HCT116 (cell line): ENCODE measurements around the gene TENM4. TPM values are rescaled to one million over a fixed set of nuclear protein-coding genes. Genes with fewer than 3 reads are reported as not detected.

Source experiments
- ATAC-seq: fragments of 200-7000 bp; cut with Tn5 transposase; 2 replicates; pipeline ENCODE4 v1.9.1; 2020; ENCODE audit warnings: mild to moderate bottlenecking, moderate library complexity
- BruUV-seq: library from RNA; stranded (reverse); fragments of 400-500 nt; replicated peaks from 2 replicates; lab custom pipeline; 2021; lab: Mats Ljungman, UMichigan
- CTCF ChIA-PET: fragments of 300-600 bp; sonication (Branson Sonifier 250); formaldehyde crosslinking; loops from one replicate; lab custom pipeline; 2021; ENCODE audit warnings: antibody characterized with exemption; lab: Charles Lee
- POLR2A ChIA-PET: fragments of 300-600, 350-600 bp; sonication (Branson Sonifier 250); formaldehyde crosslinking; loops from one replicate; lab custom pipeline; 2021; ENCODE audit warnings: antibody characterized with exemption; lab: Charles Lee
- RAD21 ChIA-PET, 2 experiments: fragments of 300-600 bp; sonication (Branson Sonifier 250); formaldehyde crosslinking; loops; one replicate each; lab custom pipeline; 2023; ENCODE audit warnings: low total read pairs in 2 of 2; ENCODE audit not compliant: uncharacterized antibody in 2 of 2, unreplicated experiment in 2 of 2, low non-redundant PET in 1 of 2; lab: Charles Lee
- DNase-seq: peaks from one replicate; pipeline ENCODE4 v3.0.0-alpha.2; 2010; ENCODE audit warnings: low read depth, low spot score
- H2AFZ ChIP-seq: fragments of 200-600 bp; shearing (Covaris generic), sonication (generic); 2 replicates; pipeline ENCODE4 v1.6.1; 2017; ENCODE audit warnings: low read depth, mixed run types, mixed read lengths, antibody characterized with exemption, low read length; ENCODE audit not compliant: poor library complexity, severe bottlenecking
- H3K27ac ChIP-seq: 2 replicates; pipeline ENCODE4 v1.5.1; 2012; ENCODE audit warnings: low read depth, low read length
- H3K27me3 ChIP-seq: fragments of 200-600 bp; sonication (generic); 2 replicates; pipeline ENCODE4 v1.6.1; 2016; ENCODE audit warnings: mixed run types, low read length, mixed read lengths; ENCODE audit not compliant: insufficient read depth
- H3K36me3 ChIP-seq, 2 experiments: fragments of 200-500 bp in 1 of 2; fragments of 200-600 bp in 1 of 2; sonication (Bioruptor generic) in 1 of 2; sonication (generic) in 1 of 2; 2 replicates each; pipeline versions ENCODE4 v1.5.1 to v1.6.1; 2014 to 2016; ENCODE audit warnings: low read length in 2 of 2, inconsistent platforms in 1 of 2, mixed read lengths in 1 of 2, mixed run types in 1 of 2; ENCODE audit not compliant: insufficient read depth in 2 of 2, control insufficient read depth in 1 of 2
- H3K4me1 ChIP-seq, 2 experiments: fragments of 200-600 bp in 1 of 2; sonication (generic) in 1 of 2; 2 replicates each; pipeline versions ENCODE4 v1.5.1 to v1.6.1; 2012 to 2017; ENCODE audit warnings: low read length in 2 of 2, inconsistent platforms in 1 of 2, mild to moderate bottlenecking in 1 of 2, mixed read lengths in 1 of 2, mixed run types in 1 of 2, moderate library complexity in 1 of 2; ENCODE audit not compliant: insufficient read depth in 2 of 2, control insufficient read depth in 1 of 2
- H3K4me2 ChIP-seq: fragments of 200-600 bp; sonication (generic); 2 replicates; pipeline ENCODE4 v1.6.1; 2017; ENCODE audit warnings: mixed run types, low read length, mixed read lengths
- H3K4me3 ChIP-seq, 2 experiments: fragments of 200-600 bp in 1 of 2; sonication (generic) in 1 of 2; replicated peaks in 1 of 2; 2 replicates each; pipeline ENCODE4 v1.5.1; 2011 to 2016; ENCODE audit warnings: low read length in 2 of 2, control low read depth in 1 of 2, low read depth in 1 of 2, mild to moderate bottlenecking in 1 of 2, mixed read lengths in 1 of 2, mixed run types in 1 of 2
- H3K79me2 ChIP-seq: fragments of 200-600 bp; sonication (generic); 2 replicates; pipeline ENCODE4 v1.6.1; 2017; ENCODE audit warnings: mild to moderate bottlenecking, mixed run types, low read length, moderate library complexity, mixed read lengths; ENCODE audit not compliant: insufficient read depth
- H3K9ac ChIP-seq: fragments of 200-600 bp; sonication (generic); 2 replicates; pipeline ENCODE4 v1.6.1; 2016; ENCODE audit warnings: low read length, mixed read lengths
- H3K9me2 ChIP-seq: fragments of 200-600 bp; sonication (generic), shearing (Covaris generic); 2 replicates; pipeline ENCODE4 v1.6.1; 2017; ENCODE audit warnings: mixed run types, mild to moderate bottlenecking, moderate library complexity; ENCODE audit not compliant: insufficient read depth
- H3K9me3 ChIP-seq, 2 experiments: fragments of 200-500 bp in 1 of 2; fragments of 200-600 bp in 1 of 2; sonication (Bioruptor generic) in 1 of 2; sonication (generic) in 1 of 2; 2 replicates each; pipeline ENCODE4 v1.6.1; 2014 to 2017; ENCODE audit warnings: low read length in 2 of 2, mixed read lengths in 2 of 2, inconsistent platforms in 1 of 2, low read depth in 1 of 2, mild to moderate bottlenecking in 1 of 2, mixed run types in 1 of 2, moderate library complexity in 1 of 2; ENCODE audit not compliant: control insufficient read depth in 1 of 2, insufficient read depth in 1 of 2
- H4K20me1 ChIP-seq: fragments of 200-600 bp; sonication (generic), shearing (Covaris generic); 2 replicates; pipeline ENCODE4 v1.6.1; 2017; ENCODE audit warnings: mixed run types, mild to moderate bottlenecking, moderate library complexity; ENCODE audit not compliant: insufficient read depth
- CEBPB ChIP-seq: IDR thresholded peaks from 2 replicates; pipeline ENCODE4 v1.6.1; 2012; ENCODE audit warnings: low read depth
- ELF1 ChIP-seq: IDR thresholded peaks from 2 replicates; pipeline ENCODE4 v1.6.1; 2012; ENCODE audit warnings: low read depth, borderline replicate concordance
- POLR2A ChIP-seq: IDR thresholded peaks from 2 replicates; pipeline ENCODE4 v1.7.0; 2011; ENCODE audit warnings: borderline replicate concordance; ENCODE audit not compliant: insufficient read depth, insufficient read length; ENCODE audit errors: extremely low read depth
- POLR2AphosphoS5 ChIP-seq: IDR thresholded peaks from 2 replicates; pipeline ENCODE4 v1.6.1; 2011; ENCODE audit warnings: mild to moderate bottlenecking, low read depth, low read length, moderate library complexity
- SIN3A ChIP-seq: IDR thresholded peaks from 2 replicates; pipeline ENCODE4 v1.6.1; 2012; ENCODE audit warnings: low read depth
- SRF ChIP-seq: IDR thresholded peaks from 2 replicates; pipeline ENCODE4 v1.6.1; 2012; ENCODE audit warnings: low read depth
- YY1 ChIP-seq: IDR thresholded peaks from 2 replicates; pipeline ENCODE4 v1.6.1; 2011; ENCODE audit warnings: low read length, low read depth, moderate library complexity, mild to moderate bottlenecking; ENCODE audit not compliant: insufficient replicate concordance; ENCODE audit errors: extremely low read depth
- ZBTB33 ChIP-seq: IDR thresholded peaks from 2 replicates; pipeline ENCODE4 v1.6.1; 2011; ENCODE audit warnings: mild to moderate bottlenecking, low read length, moderate library complexity; ENCODE audit not compliant: insufficient replicate concordance; ENCODE audit errors: extremely low read depth
- ZFX ChIP-seq: fragments of 450-650 bp; IDR thresholded peaks from 2 replicates; pipeline ENCODE4 v1.6.1; 2017
- ZNF274 ChIP-seq: fragments of 200-500 bp; sonication (Bioruptor generic); IDR thresholded peaks from 2 replicates; pipeline ENCODE4 v1.6.1; 2014; ENCODE audit warnings: mild to moderate bottlenecking, low read depth, low read length, inconsistent platforms
- intact Hi-C: fragments of 100-400 bp; cut with micrococcal nuclease; formaldehyde crosslinking; loops from 2 replicates; pipeline ENCODE4 v1.10.0; 2022
- total RNA-seq: library from RNA; stranded (reverse); gene quantifications from one replicate; pipeline ENCODE4 v1.2.1, GENCODE V29; 2021; ENCODE audit not compliant: unreplicated experiment
- TF ChIP-seq, protein P1 (sequence below): IDR thresholded peaks from 2 replicates; pipeline ENCODE4 v1.6.1; 2012
- TF ChIP-seq, protein P2 (sequence below), 3 experiments: fragments of 200-600 bp in 1 of 3; sonication (generic) in 1 of 3; IDR thresholded peaks in 2 of 3; conservative IDR thresholded peaks in 1 of 3; 2 replicates each; pipeline ENCODE4 v1.5.1; 2012 to 2017; ENCODE audit warnings: low read depth in 2 of 3, low read length in 2 of 3, antibody characterized with exemption in 1 of 3, borderline replicate concordance in 1 of 3, control low read depth in 1 of 3, mild to moderate bottlenecking in 1 of 3, mixed read lengths in 1 of 3, mixed run types in 1 of 3, moderate library complexity in 1 of 3; ENCODE audit not compliant: insufficient read depth in 1 of 3

The TENM4 gene
- total RNA-seq, 1 experiment from 2014 or later = 0.05 TPM

DNA sequence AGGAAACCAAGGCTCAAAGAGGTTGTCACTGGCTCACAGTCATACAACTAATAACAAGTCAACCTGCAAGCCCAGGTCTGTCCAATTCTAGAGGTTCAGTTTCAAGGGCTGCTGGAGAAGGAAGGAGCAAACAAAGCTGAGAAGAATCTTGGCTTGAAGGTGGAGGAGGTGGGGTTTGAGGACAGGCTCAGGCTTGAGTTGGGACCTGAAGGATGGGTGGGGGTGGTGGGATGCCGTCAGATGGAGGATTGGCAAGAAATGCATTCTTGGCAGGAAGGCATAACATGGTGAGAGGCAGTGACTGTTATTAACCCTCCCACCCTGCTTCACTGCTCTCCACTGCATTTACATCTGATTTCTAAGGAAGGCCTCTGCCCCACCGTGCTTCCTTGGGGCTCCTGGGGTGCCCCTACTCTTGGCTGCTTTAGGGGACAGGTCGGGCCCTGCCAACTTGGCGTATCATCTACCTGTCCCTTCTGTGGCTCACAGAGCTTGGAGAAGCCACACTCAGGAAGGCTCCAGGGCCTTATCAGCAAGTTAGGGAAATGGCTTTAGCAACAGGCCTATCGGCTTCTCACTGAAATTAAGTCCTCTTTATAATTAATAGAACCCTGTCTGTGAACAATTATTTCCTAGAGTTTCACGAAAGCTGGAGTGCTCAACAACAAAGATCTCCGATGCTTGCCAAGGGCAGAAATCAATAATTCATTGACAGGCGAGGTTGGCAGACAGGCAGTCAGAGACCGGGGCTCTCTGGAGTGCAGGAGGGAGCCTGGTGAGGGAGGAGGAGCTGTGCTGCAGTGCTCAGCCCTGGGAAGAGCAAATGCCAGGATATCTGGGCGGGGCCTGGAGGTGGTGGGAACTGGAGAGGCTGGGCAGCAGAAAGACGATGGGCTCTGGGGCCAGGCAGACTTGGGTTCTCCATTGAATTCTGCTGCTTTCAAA, 781.2 kb downstream of the TENM4 start (continued):
- no peak for TF ChIP-seq ZFX
- no peak for TF ChIP-seq YY1
- TF ChIP-seq POLR2AphosphoS5 = no peak
- TF ChIP-seq, protein P1, sequence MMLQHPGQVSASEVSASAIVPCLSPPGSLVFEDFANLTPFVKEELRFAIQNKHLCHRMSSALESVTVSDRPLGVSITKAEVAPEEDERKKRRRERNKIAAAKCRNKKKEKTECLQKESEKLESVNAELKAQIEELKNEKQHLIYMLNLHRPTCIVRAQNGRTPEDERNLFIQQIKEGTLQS = no peak
- no peak for TF ChIP-seq ELF1
- no peak for TF ChIP-seq CEBPB

DNA sequence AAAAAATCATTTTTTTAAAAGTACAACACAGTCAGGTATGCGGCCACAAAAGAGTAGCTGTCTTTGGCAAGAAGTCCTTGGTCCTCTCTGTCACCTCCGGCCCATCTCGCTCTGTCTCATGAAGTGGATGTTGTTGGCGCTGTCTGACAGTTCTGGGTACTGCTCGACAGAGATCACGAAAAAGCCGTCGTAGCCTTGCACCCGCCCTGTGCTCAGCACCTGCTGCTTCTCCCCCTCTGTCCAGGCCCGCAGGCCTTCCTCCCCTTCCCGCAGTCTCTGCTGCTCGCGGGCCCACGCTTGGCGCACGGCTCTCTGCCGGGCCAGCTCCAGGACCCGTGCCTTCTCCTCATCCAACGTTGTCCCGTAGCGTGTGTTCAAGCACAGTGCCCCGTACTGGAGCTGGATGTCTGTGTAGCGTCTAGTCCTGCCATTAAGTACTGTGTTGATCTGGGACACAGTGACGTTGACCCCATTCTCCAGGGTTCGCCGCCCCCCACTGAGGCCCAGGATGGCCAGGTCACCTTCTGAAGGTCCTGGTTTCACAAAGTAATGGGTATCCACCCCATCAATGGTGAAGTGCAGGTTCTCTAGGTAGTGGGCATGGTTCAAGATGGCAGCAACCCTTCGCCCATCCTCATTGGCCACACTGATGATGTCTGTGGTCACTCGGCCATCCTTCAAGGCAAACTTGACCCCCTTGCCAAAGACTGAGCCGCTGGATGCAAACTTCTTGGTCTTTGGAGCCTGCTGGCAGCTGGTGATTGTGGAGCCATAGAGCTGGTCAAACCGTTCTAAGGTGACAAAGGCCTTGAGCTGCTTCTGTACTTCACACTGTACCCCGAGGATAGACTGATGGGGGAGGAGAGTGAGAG, 782.6 kb downstream of the TENM4 start:
- no peak for DNase-seq
- Histone ChIP-seq H4K20me1 (no peaks in the 10 kb centered on the region), H3K9me2 (no peaks in the 10 kb centered on the region), H3K9ac (no peak overlapping the region), H3K36me3 (no peaks in the 10 kb centered on the region), H3K9me3 (no peaks in the 10 kb centered on the region), H3K27ac (no peak overlapping the region), H2AFZ (no peak overlapping the region), H3K4me3 (no peak overlapping the region), H3K79me2 (no peaks in the 10 kb centered on the region), H3K27me3 (no peaks in the 10 kb centered on the region), H3K4me1 (no peaks in the 10 kb centered on the region), H3K4me2 (no peak overlapping the region)
- CTCF ChIA-PET = no interaction called here
- BruUV-seq = no TSS peak
- ATAC-seq = no peak
- RAD21 ChIA-PET = no interaction called here
- POLR2A ChIA-PET = no interaction called here
- intact Hi-C loops = no loop called here
- no peak for TF ChIP-seq POLR2A
- TF ChIP-seq, protein P2, sequence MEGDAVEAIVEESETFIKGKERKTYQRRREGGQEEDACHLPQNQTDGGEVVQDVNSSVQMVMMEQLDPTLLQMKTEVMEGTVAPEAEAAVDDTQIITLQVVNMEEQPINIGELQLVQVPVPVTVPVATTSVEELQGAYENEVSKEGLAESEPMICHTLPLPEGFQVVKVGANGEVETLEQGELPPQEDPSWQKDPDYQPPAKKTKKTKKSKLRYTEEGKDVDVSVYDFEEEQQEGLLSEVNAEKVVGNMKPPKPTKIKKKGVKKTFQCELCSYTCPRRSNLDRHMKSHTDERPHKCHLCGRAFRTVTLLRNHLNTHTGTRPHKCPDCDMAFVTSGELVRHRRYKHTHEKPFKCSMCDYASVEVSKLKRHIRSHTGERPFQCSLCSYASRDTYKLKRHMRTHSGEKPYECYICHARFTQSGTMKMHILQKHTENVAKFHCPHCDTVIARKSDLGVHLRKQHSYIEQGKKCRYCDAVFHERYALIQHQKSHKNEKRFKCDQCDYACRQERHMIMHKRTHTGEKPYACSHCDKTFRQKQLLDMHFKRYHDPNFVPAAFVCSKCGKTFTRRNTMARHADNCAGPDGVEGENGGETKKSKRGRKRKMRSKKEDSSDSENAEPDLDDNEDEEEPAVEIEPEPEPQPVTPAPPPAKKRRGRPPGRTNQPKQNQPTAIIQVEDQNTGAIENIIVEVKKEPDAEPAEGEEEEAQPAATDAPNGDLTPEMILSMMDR (IDR thresholded peaks at IDR 0.05 in 2 of 3, conservative IDR thresholded peaks at IDR 0.05 in 1 of 3; ENCODE audit: borderline replicate concordance in 1 of 3, insufficient read depth in 1 of 3, low read depth in 2 of 3, low read length in 2 of 3) = no peak
- no peak for TF ChIP-seq ZBTB33
- no peak for TF ChIP-seq POLR2AphosphoS5
- TF ChIP-seq YY1 = no peak
- TF ChIP-seq SIN3A = no peak
- TF ChIP-seq SRF = no peak
- TF ChIP-seq, protein P1 = no peak
- TF ChIP-seq ZNF274 = no peak
